GM21825 (cell line): ENCODE data around the gene GPT2.

Source experiments
- ATAC-seq: cut with Tn5 transposase; IDR thresholded peaks from one replicate; pipeline ENCODE4 v1.9.1; 2021; ENCODE audit warnings: mild to moderate bottlenecking, moderate library complexity; ENCODE audit not compliant: unreplicated experiment

The GPT2 gene

GRCh38 chr16:46961373-46962353 lies 77.5 kb downstream of the GPT2 start:
- ATAC-seq, result peak; percentile 53

- ATAC-seq, result no peak
These were observed 78.5 kb downstream of the GPT2 start for GRCh38 chr16:46962629-46963028.

- no peak for ATAC-seq
These were observed 83.9 kb downstream of the GPT2 start for GRCh38 chr16:46968063-46968435.

GRCh38 chr16:46970089-46970488 lies 85.9 kb downstream of the GPT2 start:
- no peak for ATAC-seq

- no peak for ATAC-seq
These were observed 87.1 kb downstream of the GPT2 start for GRCh38 chr16:46971271-46971670.

- peak; percentile 51 for ATAC-seq
These were observed 88.5 kb downstream of the GPT2 start for GRCh38 chr16:46972429-46973206.

GRCh38 chr16:46973207-46973995 lies 89.2 kb downstream of the GPT2 start, which contains the start of gene DNAJA2:
Gene DNAJA2 (minus strand): TSS chr16:46973674. CDS start chr16:46973572, 102 bp downstream.
- peak; percentile 86 for ATAC-seq

- ATAC-seq, result no peak
These were observed 89.8 kb downstream of the GPT2 start for GRCh38 chr16:46973996-46974324.

GRCh38 chr16:46974352-46974751 lies 90.2 kb downstream of the GPT2 start:
- no peak for ATAC-seq

GRCh38 chr16:46975165-46975564 lies 91.0 kb downstream of the GPT2 start:
- ATAC-seq, result no peak

- ATAC-seq, result no peak
These were observed 91.8 kb downstream of the GPT2 start for GRCh38 chr16:46975908-46976470.

- no peak for ATAC-seq
These were observed 92.4 kb downstream of the GPT2 start for GRCh38 chr16:46976550-46976949.
